Brain pericyte (primary cell): ENCODE measurements around the gene PRRT1.
A peak's percentile ranks its signal among the peaks of the same experiment; 100 is the strongest.
"Not testable (repeated sequence)": the region's sequence is repeated elsewhere in the genome, so short reads cannot be mapped to it uniquely, and the experiment has no call there.

Experiments used
- DNase-seq: peaks from one replicate; pipeline ENCODE4 v3.0.0-alpha.2; 2012; ENCODE audit warnings: low read depth, low spot score

Gene PRRT1

GRCh38 chr6:32188381-32189068 is 36.8 kb upstream of the PRRT1 start:
- DNase-seq = no peak

GRCh38 chr6:32187725-32188380 is 36.1 kb upstream of the PRRT1 start:
- DNase-seq = not testable (repeated sequence)

- no peak for DNase-seq
Observed at GRCh38 chr6:32187009-32187709, 35.4 kb upstream of the PRRT1 start.

- DNase-seq = not testable (repeated sequence)
Observed at GRCh38 chr6:32186151-32186840, 34.6 kb upstream of the PRRT1 start.

GRCh38 chr6:32185681-32186131 is 34.0 kb upstream of the PRRT1 start:
- DNase-seq = not testable (repeated sequence)

GRCh38 chr6:32184084-32184640 is 32.4 kb upstream of the PRRT1 start, which contains the start of gene AGER:
Gene AGER (minus strand): TSS chr6:32184253. CDS start chr6:32184222, 31 bp downstream.
- DNase-seq = no peak

- DNase-seq = no peak
Observed at GRCh38 chr6:32183483-32184083, 31.8 kb upstream of the PRRT1 start.

- no peak for DNase-seq
Observed at GRCh38 chr6:32183030-32183429, 31.3 kb upstream of the PRRT1 start.

GRCh38 chr6:32182555-32182981 is 30.8 kb upstream of the PRRT1 start:
- no peak for DNase-seq

- DNase-seq = no peak
Observed at GRCh38 chr6:32181915-32182529, 30.3 kb upstream of the PRRT1 start.

GRCh38 chr6:32181148-32181702 is 29.5 kb upstream of the PRRT1 start:
- DNase-seq = no peak

- no peak for DNase-seq
Observed at GRCh38 chr6:32179766-32180405, 28.1 kb upstream of the PRRT1 start.

GRCh38 chr6:32178547-32179440 is 27.1 kb upstream of the PRRT1 start:
- no peak for DNase-seq

GRCh38 chr6:32177788-32178546 is 26.2 kb upstream of the PRRT1 start, which contains the start of gene RNF5:
Gene RNF5 (plus strand): TSS chr6:32178405. CDS start chr6:32178512, 107 bp downstream.
- DNase-seq = peak; percentile 100

GRCh38 chr6:32177183-32177787 is 25.5 kb upstream of the PRRT1 start:
- no peak for DNase-seq

- DNase-seq = no peak
Observed at GRCh38 chr6:32176476-32177182, 24.9 kb upstream of the PRRT1 start.
